MCF 10A (cell line): ENCODE measurements around the gene IGFBP3. TPM values are rescaled to one million over a fixed set of nuclear protein-coding genes. Genes with fewer than 3 reads are reported as not detected.

Source experiments
- BruUV-seq: library from RNA; stranded (reverse); fragments of 400-500 nt; replicated peaks from 2 replicates; lab custom pipeline; 2021; lab: Mats Ljungman, UMichigan
- CTCF ChIA-PET: fragments of 300-600 bp; sonication (Branson Sonifier 250); formaldehyde crosslinking; extraction: SDS; loops from one replicate; lab custom pipeline; 2021; ENCODE audit warnings: antibody characterized with exemption, inconsistent platforms; lab: Yijun Ruan, JAX
- POLR2A ChIA-PET: fragments of 300-600, 350-650 bp; sonication (Branson Sonifier 250); formaldehyde crosslinking; extraction: SDS; loops from one replicate; lab custom pipeline; 2020; ENCODE audit warnings: antibody characterized with exemption, inconsistent platforms; lab: Yijun Ruan, JAX
- DNase-seq: peaks from one replicate; pipeline ENCODE4 v3.0.0-alpha.2; 2018; ENCODE audit not compliant: unreplicated experiment
- H3K27ac Mint-ChIP-seq: one replicate; pipeline ENCODE4 v1.8.0; 2022; ENCODE audit warnings: mild to moderate bottlenecking, low read depth, mixed read lengths; ENCODE audit not compliant: unreplicated experiment
- H3K27me3 Mint-ChIP-seq: one replicate; pipeline ENCODE4 v1.8.0; 2022; ENCODE audit warnings: mixed read lengths; ENCODE audit not compliant: insufficient read depth, unreplicated experiment
- H3K36me3 Mint-ChIP-seq: one replicate; pipeline ENCODE4 v1.8.0; 2022; ENCODE audit warnings: mild to moderate bottlenecking, moderate library complexity, mixed read lengths; ENCODE audit not compliant: insufficient read depth, unreplicated experiment
- H3K4me1 Mint-ChIP-seq: one replicate; pipeline ENCODE4 v1.8.0; 2022; ENCODE audit warnings: mixed read lengths; ENCODE audit not compliant: insufficient read depth, unreplicated experiment
- H3K4me3 Mint-ChIP-seq: one replicate; pipeline ENCODE4 v1.8.0; 2022; ENCODE audit warnings: mild to moderate bottlenecking, moderate library complexity, mixed read lengths; ENCODE audit not compliant: unreplicated experiment
- H3K9me3 Mint-ChIP-seq: one replicate; pipeline ENCODE4 v1.8.0; 2022; ENCODE audit warnings: mixed read lengths; ENCODE audit not compliant: unreplicated experiment
- CTCF ChIP-seq: fragments of 200-600 bp; IDR thresholded peaks from one replicate; pipeline ENCODE4 v1.8.0; 2022; ENCODE audit warnings: antibody characterized with exemption, mild to moderate bottlenecking; ENCODE audit not compliant: unreplicated experiment
- intact Hi-C: fragments of 100-400 bp; cut with micrococcal nuclease; formaldehyde crosslinking; loops from 2 replicates; pipeline ENCODE4 v1.14.1; 2022
- total RNA-seq: library from RNA; stranded (reverse); gene quantifications from 2 replicates; pipeline ENCODE4 v1.2.3, GENCODE V29; 2022

The IGFBP3 gene
- total RNA-seq, 1 experiment from 2014 or later = 42.9 TPM

DNA sequence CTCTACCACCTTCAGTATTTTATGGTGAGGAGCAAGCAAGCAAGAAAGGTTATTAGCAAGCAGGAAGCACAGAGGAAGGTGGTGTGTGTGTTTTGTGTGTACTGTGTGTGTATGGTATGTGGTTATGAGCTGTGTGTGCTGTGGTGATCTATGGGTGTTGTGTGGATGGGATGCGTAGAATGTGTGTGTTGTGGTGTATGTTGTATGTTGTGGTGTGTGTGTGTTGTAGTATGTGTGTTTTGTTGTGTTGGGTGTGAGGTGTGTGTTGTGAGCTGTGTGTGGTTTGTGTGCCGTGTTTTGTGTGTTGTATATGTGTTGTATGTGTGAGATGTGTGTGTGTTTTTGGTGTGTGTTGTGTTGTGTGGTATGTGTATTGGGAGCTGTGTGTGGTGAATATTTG, 16.8 kb upstream of the IGFBP3 start:
- POLR2A ChIA-PET = no interaction called here
- DNase-seq = no peak
- H3K36me3 Mint-ChIP-seq = no peaks in the 10 kb centered on the region
- intact Hi-C loops = no loop called here
- H3K9me3 Mint-ChIP-seq = peaks cover 7% of the 10 kb centered on the region
- CTCF ChIA-PET = interaction anchor here (0.6 to 1.3 kb wide), 2 partner anchors 15 to 1316 kb away, joined by 3 to 4 read pairs; no protein-coding TSS in a partner anchor
- no peaks in the 10 kb centered on the region for H3K4me1 Mint-ChIP-seq
- no peaks in the 10 kb centered on the region for H3K27me3 Mint-ChIP-seq
- no peak for TF ChIP-seq CTCF
- no peak overlapping the region for H3K27ac Mint-ChIP-seq
- no peak overlapping the region for H3K4me3 Mint-ChIP-seq
- BruUV-seq = no TSS peak

GRCh38 chr7:45937301-45937700, 16.2 kb upstream of the IGFBP3 start:
- ChIA-PET POLR2A (no interaction called here), CTCF (interaction anchor here (0.5 to 0.6 kb wide), 2 partner anchors 16 to 1317 kb away, joined by 3 read pairs; partner anchors contain the start of gene IGFBP3)
- BruUV-seq = no TSS peak
- no peak overlapping the region for H3K27ac Mint-ChIP-seq
- H3K4me3 Mint-ChIP-seq = no peak overlapping the region
- no peak for DNase-seq
- intact Hi-C loops = no loop called here
- H3K36me3 Mint-ChIP-seq = no peaks in the 10 kb centered on the region
- H3K4me1 Mint-ChIP-seq = no peaks in the 10 kb centered on the region
- TF ChIP-seq CTCF = no peak
- H3K9me3 Mint-ChIP-seq = peaks cover 7% of the 10 kb centered on the region
- no peaks in the 10 kb centered on the region for H3K27me3 Mint-ChIP-seq

GRCh38 chr7:45930967-45931366, 9.9 kb upstream of the IGFBP3 start:
- no TSS peak for BruUV-seq
- Mint-ChIP-seq H3K36me3 (no peaks in the 10 kb centered on the region), H3K4me3 (no peak overlapping the region), H3K27me3 (no peaks in the 10 kb centered on the region), H3K4me1 (no peaks in the 10 kb centered on the region), H3K27ac (no peak overlapping the region), H3K9me3 (no peaks in the 10 kb centered on the region)
- POLR2A ChIA-PET = interaction anchor here (0.7 kb wide), 1 partner anchor 185 kb away, joined by 3 read pairs; no protein-coding TSS in a partner anchor
- TF ChIP-seq CTCF = no peak
- DNase-seq = no peak
- CTCF ChIA-PET = interaction anchor here (1.3 kb wide), 1 partner anchor 13 kb away, joined by 4 read pairs; no protein-coding TSS in a partner anchor
- intact Hi-C loops = no loop called here

- H3K4me1 Mint-ChIP-seq = peaks cover 24% of the 10 kb centered on the region
- H3K27me3 Mint-ChIP-seq = no peaks in the 10 kb centered on the region
- intact Hi-C loops = loop anchor here (10.0 kb wide), 2 partner anchors 637 to 857 kb away; no protein-coding TSS in a partner anchor
- no peak for DNase-seq
- H3K9me3 Mint-ChIP-seq = no peaks in the 10 kb centered on the region
- POLR2A ChIA-PET = no interaction called here
- H3K4me3 Mint-ChIP-seq = no peak overlapping the region
- no peak overlapping the region for H3K27ac Mint-ChIP-seq
- no peaks in the 10 kb centered on the region for H3K36me3 Mint-ChIP-seq
- no peak for TF ChIP-seq CTCF
- BruUV-seq = no TSS peak
- CTCF ChIA-PET = no interaction called here
Observed at GRCh38 chr7:45927721-45928120, 6.6 kb upstream of the IGFBP3 start.
